SW 1271 (cell line): ENCODE data around the gene ATP5ME.
"Not testable (repeated sequence)": the region's sequence is repeated elsewhere in the genome, so short reads cannot be mapped to it uniquely, and the experiment has no call there.

ENCODE experiments used
- DNase-seq, 2 experiments: peaks; one replicate each; lab custom pipeline; 2025; lab: John Stamatoyannopoulos, UW

The ATP5ME gene

DNA sequence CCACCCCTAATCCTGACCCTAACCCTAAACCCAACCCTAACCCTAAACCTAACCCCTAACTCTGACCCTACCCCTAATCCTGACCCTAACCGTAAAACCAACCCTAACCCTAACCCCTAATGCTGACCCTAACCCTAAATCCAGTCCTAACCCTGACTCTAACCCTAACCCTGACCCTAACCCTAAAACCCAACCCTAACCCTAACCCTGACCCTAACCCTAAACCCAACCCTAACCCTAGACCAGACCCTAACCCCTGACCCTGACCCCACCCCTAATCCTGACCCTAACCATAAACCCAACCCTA is 30.8 kb upstream of the ATP5ME start:
- no peak for DNase-seq

DNA sequence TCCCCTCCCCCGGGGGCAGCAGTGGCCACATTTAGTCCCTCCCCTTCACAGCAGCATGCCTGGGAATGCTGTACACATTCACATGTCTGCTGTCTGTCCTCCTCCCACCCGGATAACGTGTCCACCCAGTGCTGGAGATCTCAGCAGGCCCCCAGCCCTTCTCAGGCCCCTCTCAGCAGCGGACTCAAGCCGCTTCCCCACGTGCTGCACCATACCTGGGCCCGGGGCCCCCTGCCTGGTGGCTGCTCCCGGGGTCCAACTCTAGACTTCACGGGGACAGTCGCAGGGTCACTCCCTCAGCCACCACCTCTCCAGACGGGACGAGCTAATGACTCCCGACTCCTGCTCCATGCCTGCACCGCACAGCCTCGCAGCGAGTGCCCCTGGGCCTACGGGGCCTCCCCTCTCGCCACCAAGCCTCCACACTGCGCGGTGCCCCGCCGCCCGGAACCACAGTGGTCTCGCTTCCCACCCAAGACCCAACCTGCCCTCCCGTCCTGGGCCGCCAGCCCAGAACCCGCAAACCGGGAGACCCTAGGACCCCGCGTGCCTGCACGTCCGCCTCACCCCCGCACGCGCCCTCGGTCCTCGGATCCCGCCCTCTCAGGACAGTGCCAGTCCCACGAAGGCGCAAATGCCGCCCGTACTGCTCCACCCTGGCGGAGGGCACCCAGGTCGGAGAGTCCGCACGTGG is 30.3 kb upstream of the ATP5ME start:
- no peak for DNase-seq

DNA sequence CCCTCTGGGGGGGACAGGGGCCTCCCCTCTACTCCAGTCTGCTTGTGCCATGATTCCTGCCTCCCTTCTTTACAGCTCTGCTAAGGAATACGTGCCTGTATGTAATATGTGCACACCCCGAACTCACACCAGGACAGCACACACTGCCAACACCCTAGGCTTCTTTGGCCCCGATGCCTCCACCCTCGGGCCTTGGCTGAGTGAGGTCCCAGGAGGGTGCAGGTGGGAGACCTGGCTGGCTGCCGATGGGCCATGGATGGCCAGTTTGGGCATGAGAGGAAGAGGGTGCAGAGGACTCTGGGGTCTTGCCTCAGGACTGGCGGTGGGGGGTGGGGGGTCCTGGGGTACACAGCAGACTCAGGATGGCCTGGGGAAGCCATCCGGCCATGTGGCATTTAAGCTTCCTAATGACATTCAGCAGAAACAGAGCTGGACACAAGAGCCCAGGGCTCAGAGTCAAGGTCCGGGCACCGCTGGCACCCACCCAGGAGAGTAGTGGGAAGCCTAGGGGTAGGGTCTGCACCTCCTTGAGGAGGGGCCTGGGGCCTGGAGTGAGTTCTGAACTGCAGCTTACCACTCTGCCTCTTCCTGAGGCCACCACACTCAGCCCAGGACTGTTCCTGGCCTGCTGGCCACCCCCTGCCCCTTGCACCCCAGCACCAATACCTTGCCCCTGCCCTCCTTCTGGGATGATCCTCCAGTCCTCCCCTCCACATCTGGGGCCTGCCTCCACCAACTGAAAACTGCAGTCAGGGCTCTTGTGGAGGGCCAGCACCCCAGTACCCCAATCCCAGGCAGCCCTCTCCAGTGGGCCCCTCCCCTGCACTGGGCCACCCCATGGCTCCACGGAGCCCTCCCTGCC is 29.5 kb upstream of the ATP5ME start:
- DNase-seq: no peak

DNA sequence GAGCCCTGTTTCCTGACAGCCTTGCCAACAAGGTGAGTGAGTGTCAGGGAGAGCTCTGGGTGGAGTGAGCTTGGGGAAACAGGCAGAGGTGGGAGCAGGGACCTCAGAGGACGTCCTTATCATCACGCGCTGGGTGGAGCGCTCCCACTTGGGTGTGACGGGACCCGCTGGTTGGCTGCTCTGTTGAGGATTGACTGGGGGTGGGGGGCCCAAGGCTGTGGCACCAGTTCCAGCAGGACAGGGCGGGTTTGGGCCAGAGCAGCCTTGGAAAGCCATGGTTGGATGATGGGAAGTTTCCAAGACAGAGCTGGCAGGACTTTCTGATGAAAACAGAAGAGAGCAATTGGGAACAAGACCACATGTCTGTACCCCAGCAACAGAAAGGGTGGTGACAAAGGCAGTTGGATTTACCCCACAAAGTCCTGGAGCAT is 28.6 kb upstream of the ATP5ME start:
- DNase-seq: no peak

DNA sequence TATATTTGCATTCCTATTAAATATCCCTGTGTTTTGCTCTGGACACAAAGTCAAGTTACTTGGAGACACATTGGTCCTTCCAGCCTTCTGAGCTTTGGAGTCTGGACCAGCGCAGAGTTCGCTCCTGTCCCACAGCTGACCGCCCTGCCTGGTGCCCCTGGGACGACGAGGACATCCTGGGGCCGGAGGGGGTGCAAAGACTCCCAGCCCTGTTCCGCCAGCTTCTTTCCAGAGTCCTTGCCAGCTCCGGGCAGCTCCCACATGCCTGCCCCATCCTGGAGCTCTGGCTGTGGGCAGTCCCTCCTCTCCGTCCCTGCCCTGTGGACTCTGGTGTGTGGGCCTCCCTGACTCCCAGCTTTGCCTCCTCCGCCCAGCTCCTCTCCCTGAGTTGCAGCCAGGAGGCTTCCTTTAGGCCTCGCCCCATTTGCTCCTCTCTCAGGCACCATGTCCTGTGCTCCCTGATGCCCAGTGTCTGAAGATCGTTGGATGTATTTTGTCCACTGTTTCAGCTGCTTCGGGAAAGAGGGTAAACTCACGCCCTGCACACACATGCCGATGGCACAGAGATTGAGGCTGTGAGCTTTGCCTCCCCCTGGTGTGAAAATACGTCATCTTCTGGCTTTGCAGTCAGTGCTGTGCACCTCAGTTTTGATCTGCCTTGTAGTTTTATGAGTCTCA is 26.6 kb upstream of the ATP5ME start:
- no peak for DNase-seq

DNA sequence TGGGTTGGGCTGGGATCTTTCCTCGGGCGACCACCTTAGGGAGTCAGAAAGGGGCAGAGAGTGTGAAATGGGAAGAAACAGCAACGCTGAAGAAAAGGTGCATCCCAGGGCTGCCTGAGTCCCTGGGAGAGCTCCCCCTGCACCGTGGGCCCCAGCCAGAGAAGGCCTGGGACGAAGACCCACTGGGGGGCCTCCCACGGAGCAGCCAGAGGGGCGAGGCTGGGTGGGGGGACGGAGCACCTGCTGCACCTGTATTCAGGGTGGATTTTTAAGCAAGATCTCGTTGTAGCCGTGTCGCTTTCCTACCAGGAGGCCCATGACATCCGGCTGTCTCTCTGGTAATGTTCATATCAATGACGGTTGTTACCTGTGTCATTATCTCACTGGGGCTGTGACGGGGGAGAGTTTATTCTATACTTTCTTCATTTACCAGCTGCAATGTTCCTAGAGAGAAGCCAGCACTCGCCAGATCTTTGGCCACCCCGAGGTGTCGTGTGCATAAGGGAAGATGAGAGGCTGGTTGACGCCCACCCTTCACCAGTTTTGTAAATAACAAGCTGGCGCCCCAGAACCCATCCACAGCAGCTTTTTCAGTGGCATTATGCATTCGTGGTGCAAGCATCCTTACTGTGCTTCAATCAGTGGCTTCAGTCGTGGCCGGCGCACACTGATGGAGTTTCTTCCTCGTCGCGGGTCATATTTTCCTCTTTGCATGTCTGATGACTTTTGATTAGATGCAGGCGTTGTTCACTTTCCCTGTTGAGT is 25.9 kb upstream of the ATP5ME start:
- no peak for DNase-seq

DNA sequence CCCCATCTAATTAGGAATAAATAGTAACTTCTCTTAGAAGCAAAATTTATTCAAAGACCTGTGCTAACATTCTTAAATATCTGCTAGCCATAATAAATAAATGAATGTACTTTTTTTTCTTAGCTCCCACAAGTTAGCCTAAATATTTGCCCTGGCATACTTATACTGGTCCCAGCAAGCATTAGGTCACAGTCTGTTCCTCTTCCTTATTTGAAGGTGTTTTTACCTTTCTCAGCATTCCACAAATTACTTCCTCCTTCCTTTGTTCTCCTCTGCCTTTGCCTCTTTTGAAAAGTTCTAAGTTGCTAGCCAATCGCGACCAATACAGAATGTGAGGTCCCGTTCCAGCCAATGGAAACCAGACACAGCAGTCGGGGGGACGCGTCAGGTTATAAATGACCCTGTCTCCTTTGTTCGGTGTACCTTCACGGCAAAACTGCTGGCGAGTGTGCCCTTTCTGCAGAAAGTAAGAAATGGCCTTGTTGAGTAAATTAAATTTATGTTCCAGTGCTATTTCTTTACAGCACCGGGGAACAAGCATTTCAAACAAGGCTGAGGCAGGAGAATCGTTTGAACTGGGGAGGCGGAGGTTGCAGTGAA is 20.4 kb upstream of the ATP5ME start:
- DNase-seq: not testable (repeated sequence)

DNA sequence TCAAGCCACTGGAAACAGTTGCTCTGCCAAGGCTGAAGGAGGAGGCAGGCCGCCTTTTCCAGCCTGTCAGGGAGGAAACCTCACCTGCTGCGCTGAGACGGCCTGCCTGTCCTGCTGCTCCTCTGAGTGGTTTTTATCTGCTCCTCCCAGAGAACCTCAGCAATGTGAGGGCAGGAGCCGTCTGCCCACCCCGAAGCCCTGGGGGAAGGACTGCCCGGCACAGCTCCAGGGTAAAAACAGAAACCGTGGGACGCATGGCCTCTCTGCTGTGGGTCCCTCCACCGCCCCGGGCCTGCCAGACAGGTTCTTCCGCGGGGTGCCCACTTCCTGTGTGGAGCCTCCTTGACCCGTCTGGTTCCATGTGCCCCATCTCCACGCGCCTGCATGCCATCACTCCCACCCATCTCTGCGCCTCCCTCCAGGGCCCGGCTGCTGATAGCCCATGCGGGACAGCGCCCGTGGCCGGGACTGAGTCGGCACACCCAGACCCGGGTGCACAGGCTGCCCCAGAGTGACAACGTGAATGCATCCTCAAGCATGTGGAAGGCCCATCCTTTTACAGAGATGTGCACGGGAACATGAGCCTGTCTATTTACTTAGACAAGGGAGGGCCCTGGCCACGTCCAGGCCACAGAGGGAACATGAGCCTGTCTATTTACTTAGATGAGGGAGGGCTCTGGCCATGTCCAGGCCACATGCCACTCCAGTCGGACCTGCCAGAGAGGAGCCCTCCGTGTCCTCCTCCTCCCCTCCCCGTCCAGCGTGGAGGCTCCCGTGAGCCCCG is 18.9 kb upstream of the ATP5ME start:
- DNase-seq: no peak

DNA sequence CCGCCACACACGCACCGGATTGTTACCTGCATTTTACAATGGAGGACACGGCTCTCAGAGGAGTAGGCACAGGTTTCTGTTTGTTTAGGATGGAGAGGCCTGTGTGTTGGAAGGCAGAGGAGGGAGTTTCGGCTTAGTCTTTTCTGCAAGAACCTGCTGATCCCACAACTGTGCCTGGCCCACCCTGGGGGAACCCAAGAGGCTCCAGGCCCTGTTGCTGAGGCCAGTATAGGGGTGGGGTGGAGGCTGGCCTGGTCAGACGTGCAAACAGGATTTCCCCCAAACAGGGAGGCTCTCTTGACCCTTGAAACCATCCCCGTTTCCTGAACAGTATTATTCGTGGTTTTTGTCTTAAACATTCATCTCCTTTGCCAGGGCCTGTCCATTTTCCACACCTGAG is 15.6 kb upstream of the ATP5ME start:
- no peak for DNase-seq

DNA sequence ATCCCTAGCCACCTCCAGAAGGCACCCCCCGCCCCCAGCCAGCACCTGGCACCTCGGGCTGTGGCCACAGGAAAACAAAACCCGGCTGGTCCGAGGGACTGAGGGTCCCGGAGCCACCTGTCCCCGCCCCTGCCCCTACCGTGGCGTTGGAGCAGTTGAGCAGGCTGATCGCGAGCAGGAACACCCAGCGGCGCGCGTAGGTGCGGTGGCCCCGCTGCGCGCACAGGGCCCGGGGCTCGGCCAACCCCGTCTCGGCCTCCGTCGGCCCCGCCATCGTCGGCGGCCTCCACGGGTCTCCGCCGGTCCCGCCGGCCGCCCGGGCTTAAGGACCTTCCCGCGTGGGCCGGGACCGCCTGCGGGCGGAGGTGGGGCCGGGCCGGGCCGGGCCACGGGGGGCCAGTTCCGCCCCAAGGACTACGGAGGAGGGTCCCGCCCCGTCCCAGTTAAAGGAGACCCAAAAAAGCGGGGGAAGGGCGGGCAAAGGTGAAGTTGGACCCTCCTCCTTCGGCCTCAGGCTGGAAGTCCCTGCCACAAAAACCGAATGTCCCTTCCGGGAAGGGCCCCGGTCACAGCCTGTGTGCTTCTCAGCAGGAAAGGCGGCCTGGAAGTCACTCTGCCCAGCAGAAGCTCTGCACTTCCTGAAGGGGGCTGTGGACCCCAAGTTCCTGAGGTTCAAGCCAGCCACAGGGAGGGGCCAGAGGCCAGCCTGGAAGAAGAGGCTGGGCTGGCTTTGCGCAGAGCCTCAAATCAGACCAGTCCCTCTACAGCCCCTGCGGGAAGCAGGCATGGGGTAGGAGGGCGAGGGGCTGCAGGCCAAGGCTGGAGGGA is 15.0 kb upstream of the ATP5ME start, which contains the start of gene SLC49A3:
Gene SLC49A3 (minus strand): TSS at position 298 of the 828 bp plus-strand sequence. CDS start 24 bp downstream, at position 274.
- no peak for DNase-seq

DNA sequence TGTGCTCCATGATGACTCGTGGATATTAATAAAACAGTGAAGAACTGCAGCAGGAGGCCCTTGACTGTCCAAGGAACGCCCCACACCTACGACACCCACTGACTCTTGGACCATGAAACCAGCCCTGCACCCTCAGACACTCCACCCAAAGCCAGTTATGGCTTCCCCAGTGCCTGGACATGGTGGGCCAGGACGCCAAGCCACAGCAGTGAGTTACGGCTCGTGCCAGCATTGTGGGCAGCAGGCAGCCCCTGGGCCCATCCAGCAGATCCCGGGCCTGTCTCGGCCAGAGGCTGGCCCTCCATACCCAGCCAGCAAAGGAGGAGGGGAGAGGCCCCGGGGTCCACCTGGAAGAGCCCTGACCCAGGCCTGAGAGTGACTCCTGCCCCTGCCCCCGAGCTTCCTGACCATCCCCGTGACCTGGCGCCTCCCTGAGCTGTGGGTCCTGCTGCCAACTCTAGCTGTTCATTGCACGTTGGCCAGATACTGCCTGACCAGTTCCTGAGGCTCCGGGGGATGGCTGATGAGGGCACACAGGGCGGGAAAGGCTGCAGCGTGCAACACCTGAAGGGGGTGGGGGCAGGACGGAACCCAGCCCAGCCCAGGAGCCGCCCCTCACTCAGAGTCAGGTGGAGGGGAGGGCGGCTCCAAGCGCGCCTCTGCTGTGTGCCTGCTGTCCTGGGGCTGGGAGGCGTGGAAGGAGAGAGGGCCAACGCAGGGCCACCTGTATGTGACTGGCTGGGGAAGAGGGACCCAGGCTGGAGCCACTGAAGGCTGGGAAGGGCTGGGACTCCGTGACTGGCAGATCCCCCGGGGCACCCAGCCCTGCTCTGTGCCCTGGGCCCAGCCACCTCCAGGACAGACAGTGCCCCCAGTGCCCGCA is 14.1 kb upstream of the ATP5ME start:
- no peak for DNase-seq

DNA sequence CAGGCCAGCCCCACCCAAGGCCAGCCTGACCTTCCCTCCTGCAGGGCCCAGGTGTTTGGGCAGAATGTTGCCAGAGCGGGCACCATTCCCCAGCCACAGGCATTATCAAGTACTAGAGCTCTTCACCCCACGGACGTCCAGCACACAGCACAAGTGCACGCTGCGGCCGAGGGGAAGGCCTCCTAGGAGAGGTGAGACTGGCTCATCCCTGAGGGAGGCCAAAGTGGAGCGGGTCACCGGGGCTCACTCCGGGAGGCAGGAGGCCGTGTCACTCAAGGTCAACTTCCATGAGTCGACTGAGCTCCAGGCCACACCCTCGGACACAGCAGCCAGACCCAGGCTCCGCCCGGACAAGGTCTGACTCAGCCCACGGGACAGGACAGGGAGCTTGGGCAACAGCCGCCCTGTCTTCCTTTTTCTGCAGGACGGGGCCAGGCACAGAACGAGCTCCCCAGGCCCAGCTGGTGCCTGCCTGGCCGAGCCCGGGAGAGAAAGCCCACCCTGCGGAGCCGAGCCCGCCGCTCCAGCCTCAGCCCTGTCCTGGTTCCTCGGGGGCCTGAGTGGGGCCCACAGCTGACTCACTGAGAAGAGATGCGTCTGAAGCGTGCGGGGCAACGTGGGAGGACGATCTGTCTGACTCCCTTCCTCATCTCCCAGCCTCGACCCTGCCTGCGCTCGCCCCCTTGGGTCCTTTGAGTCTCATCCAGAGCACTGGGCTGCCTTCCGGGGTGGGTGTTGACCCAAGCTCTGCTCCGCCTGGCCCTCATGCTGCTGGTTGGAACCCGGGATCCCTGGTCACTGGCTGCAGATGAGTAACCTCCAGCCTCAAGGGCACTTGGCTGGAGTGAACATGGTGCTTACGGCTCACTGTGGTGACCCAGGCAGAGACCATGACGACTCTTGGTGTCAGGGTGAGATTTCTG is 13.2 kb upstream of the ATP5ME start:
- DNase-seq: peak; percentile 42 to 58

DNA sequence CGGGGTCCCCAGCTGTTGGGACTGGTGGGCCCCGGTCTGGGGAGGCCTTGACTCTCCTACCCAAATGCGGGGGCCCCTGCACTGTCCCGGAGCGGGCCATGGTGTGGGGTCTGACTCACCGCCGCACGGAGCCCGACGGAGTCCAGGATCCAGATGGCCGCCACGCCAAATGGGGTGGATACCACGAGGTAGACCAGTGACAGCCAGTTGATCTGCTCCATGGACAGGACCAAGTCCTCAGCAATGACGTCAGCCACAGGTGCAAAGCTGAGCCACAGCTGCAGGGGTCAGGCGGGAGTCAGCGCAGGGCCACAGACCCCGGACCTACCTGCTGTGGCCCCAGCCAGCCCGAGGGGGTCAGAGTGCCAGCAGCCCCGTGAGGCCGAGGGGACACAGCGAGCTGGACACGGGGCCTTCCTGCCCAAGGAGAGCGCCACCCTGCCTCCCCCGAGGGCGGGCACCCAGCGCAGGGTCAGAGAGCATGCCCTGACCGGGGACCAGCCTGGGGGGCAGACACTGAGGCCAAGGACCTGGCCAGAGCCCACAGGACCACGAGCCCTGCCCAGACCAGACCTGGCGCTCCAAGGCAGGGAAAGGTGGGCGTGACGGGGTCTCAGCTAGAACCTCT is 12.5 kb upstream of the ATP5ME start:
- DNase-seq: no peak

DNA sequence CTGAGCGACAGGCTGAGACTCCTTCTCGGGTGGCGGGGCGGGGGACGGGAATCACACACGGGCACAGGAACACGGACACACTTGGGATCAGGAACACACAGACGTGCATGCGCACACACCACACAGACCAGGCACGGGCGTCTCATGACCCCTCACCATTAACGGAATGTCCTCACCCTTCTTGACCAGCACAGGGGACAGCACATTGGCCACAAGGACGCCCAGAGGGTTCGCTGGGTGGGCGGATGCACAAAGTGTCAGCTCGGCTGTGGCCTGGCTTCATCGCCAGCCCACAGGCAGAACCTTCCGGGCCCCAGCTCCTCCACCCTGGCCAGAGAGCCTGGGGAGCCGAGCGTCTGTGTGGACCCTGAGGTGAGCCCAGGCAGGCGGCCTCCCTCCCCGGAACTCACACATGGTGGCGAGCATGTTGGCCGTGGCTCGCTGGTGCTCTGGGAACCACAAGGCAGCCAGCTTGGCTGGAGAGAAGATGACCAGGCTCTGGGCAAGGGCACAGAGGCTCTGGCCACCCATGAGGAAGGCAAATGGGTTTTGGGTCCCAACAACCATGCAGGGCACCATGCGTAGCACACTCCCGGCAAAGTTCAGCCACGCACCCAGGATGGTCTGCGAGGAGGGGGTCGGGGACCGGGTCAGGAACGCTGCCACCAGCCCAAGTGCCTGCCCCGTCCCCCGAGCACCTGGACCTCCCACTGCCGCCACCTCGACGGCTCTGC is 11.8 kb upstream of the ATP5ME start:
- no peak for DNase-seq

DNA sequence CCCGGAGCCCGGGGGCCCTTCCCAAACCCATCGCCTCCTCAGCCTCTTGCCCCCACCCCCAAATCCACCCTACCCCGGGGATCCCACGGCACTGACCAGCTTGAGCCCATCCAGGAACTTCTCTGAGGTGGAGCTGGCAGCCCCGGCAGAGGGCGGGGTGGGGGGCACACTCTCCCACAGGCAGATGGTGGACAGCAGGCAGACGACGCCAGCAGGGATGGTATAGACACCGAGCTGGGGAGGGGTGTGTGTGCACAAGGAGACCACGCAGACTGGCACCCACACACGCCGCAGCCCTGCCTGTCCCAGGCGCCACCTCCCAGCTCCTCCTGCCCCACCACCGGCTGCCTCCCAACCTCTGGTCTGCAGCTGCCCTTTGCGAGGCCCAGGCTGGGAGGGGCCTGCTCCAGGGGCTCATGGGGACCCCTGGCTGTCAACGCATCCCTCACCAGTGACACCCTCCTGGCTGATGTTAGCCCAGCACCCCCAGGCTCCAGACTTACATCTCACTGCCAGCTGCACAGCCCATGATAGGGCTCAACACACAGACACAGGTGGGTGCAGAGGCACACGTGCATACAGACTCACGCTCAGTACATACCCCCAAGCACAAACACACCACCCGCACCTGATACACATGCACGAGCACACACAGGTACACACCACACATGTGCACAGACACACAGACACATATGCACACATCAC is 10.7 kb upstream of the ATP5ME start:
- no peak for DNase-seq
